HCT116 (cell line): ENCODE results near the gene SPDL1. TPM values are rescaled to one million over a fixed set of nuclear protein-coding genes. Genes with fewer than 3 reads are reported as not detected.

Experiments used
- ATAC-seq: fragments of 200-7000 bp; cut with Tn5 transposase; 2 replicates; pipeline ENCODE4 v1.9.1; 2020; ENCODE audit warnings: mild to moderate bottlenecking, moderate library complexity
- BruUV-seq: library from RNA; stranded (reverse); fragments of 400-500 nt; replicated peaks from 2 replicates; lab custom pipeline; 2021; lab: Mats Ljungman, UMichigan
- CTCF ChIA-PET: fragments of 300-600 bp; sonication (Branson Sonifier 250); formaldehyde crosslinking; loops from one replicate; lab custom pipeline; 2021; ENCODE audit warnings: antibody characterized with exemption; lab: Charles Lee
- POLR2A ChIA-PET: fragments of 300-600, 350-600 bp; sonication (Branson Sonifier 250); formaldehyde crosslinking; loops from one replicate; lab custom pipeline; 2021; ENCODE audit warnings: antibody characterized with exemption; lab: Charles Lee
- RAD21 ChIA-PET, 2 experiments: fragments of 300-600 bp; sonication (Branson Sonifier 250); formaldehyde crosslinking; loops; one replicate each; lab custom pipeline; 2023; ENCODE audit warnings: low total read pairs in 2 of 2; ENCODE audit not compliant: uncharacterized antibody in 2 of 2, unreplicated experiment in 2 of 2, low non-redundant PET in 1 of 2; lab: Charles Lee
- DNase-seq: peaks from one replicate; pipeline ENCODE4 v3.0.0-alpha.2; 2010; ENCODE audit warnings: low read depth, low spot score
- H2AFZ ChIP-seq: fragments of 200-600 bp; shearing (Covaris generic), sonication (generic); 2 replicates; pipeline ENCODE4 v1.6.1; 2017; ENCODE audit warnings: low read depth, mixed run types, mixed read lengths, antibody characterized with exemption, low read length; ENCODE audit not compliant: poor library complexity, severe bottlenecking
- H3K27ac ChIP-seq: 2 replicates; pipeline ENCODE4 v1.5.1; 2012; ENCODE audit warnings: low read depth, low read length
- H3K27me3 ChIP-seq: fragments of 200-600 bp; sonication (generic); 2 replicates; pipeline ENCODE4 v1.6.1; 2016; ENCODE audit warnings: mixed run types, low read length, mixed read lengths; ENCODE audit not compliant: insufficient read depth
- H3K36me3 ChIP-seq, 2 experiments: fragments of 200-500 bp in 1 of 2; fragments of 200-600 bp in 1 of 2; sonication (Bioruptor generic) in 1 of 2; sonication (generic) in 1 of 2; 2 replicates each; pipeline versions ENCODE4 v1.5.1 to v1.6.1; 2014 to 2016; ENCODE audit warnings: low read length in 2 of 2, inconsistent platforms in 1 of 2, mixed read lengths in 1 of 2, mixed run types in 1 of 2; ENCODE audit not compliant: insufficient read depth in 2 of 2, control insufficient read depth in 1 of 2
- H3K4me1 ChIP-seq, 2 experiments: fragments of 200-600 bp in 1 of 2; sonication (generic) in 1 of 2; 2 replicates each; pipeline versions ENCODE4 v1.5.1 to v1.6.1; 2012 to 2017; ENCODE audit warnings: low read length in 2 of 2, inconsistent platforms in 1 of 2, mild to moderate bottlenecking in 1 of 2, mixed read lengths in 1 of 2, mixed run types in 1 of 2, moderate library complexity in 1 of 2; ENCODE audit not compliant: insufficient read depth in 2 of 2, control insufficient read depth in 1 of 2
- H3K4me2 ChIP-seq: fragments of 200-600 bp; sonication (generic); 2 replicates; pipeline ENCODE4 v1.6.1; 2017; ENCODE audit warnings: mixed run types, low read length, mixed read lengths
- H3K4me3 ChIP-seq, 2 experiments: fragments of 200-600 bp in 1 of 2; sonication (generic) in 1 of 2; replicated peaks in 1 of 2; 2 replicates each; pipeline ENCODE4 v1.5.1; 2011 to 2016; ENCODE audit warnings: low read length in 2 of 2, control low read depth in 1 of 2, low read depth in 1 of 2, mild to moderate bottlenecking in 1 of 2, mixed read lengths in 1 of 2, mixed run types in 1 of 2
- H3K79me2 ChIP-seq: fragments of 200-600 bp; sonication (generic); 2 replicates; pipeline ENCODE4 v1.6.1; 2017; ENCODE audit warnings: mild to moderate bottlenecking, mixed run types, low read length, moderate library complexity, mixed read lengths; ENCODE audit not compliant: insufficient read depth
- H3K9ac ChIP-seq: fragments of 200-600 bp; sonication (generic); 2 replicates; pipeline ENCODE4 v1.6.1; 2016; ENCODE audit warnings: low read length, mixed read lengths
- H3K9me2 ChIP-seq: fragments of 200-600 bp; sonication (generic), shearing (Covaris generic); 2 replicates; pipeline ENCODE4 v1.6.1; 2017; ENCODE audit warnings: mixed run types, mild to moderate bottlenecking, moderate library complexity; ENCODE audit not compliant: insufficient read depth
- H3K9me3 ChIP-seq, 2 experiments: fragments of 200-500 bp in 1 of 2; fragments of 200-600 bp in 1 of 2; sonication (Bioruptor generic) in 1 of 2; sonication (generic) in 1 of 2; 2 replicates each; pipeline ENCODE4 v1.6.1; 2014 to 2017; ENCODE audit warnings: low read length in 2 of 2, mixed read lengths in 2 of 2, inconsistent platforms in 1 of 2, low read depth in 1 of 2, mild to moderate bottlenecking in 1 of 2, mixed run types in 1 of 2, moderate library complexity in 1 of 2; ENCODE audit not compliant: control insufficient read depth in 1 of 2, insufficient read depth in 1 of 2
- H4K20me1 ChIP-seq: fragments of 200-600 bp; sonication (generic), shearing (Covaris generic); 2 replicates; pipeline ENCODE4 v1.6.1; 2017; ENCODE audit warnings: mixed run types, mild to moderate bottlenecking, moderate library complexity; ENCODE audit not compliant: insufficient read depth
- ATF3 ChIP-seq: IDR thresholded peaks from 2 replicates; pipeline ENCODE4 v1.6.1; 2012
- CBX3 ChIP-seq: IDR thresholded peaks from 2 replicates; pipeline ENCODE4 v1.6.1; 2012; ENCODE audit warnings: low read depth
- CEBPB ChIP-seq: IDR thresholded peaks from 2 replicates; pipeline ENCODE4 v1.6.1; 2012; ENCODE audit warnings: low read depth
- EGR1 ChIP-seq: IDR thresholded peaks from 2 replicates; pipeline ENCODE4 v1.6.1; 2012; ENCODE audit warnings: low read depth
- ELF1 ChIP-seq: IDR thresholded peaks from 2 replicates; pipeline ENCODE4 v1.6.1; 2012; ENCODE audit warnings: low read depth, borderline replicate concordance
- EZH2phosphoT487 ChIP-seq: fragments of 200-600 bp; IDR thresholded peaks from 2 replicates; pipeline ENCODE4 v1.6.1; 2018; ENCODE audit warnings: antibody characterized with exemption, borderline replicate concordance
- FOSL1 ChIP-seq: IDR thresholded peaks from 2 replicates; pipeline ENCODE4 v1.6.1; 2012; ENCODE audit warnings: low read depth
- JUND ChIP-seq: IDR thresholded peaks from 2 replicates; pipeline ENCODE4 v1.6.1; 2012
- POLR2AphosphoS5 ChIP-seq: IDR thresholded peaks from 2 replicates; pipeline ENCODE4 v1.6.1; 2011; ENCODE audit warnings: mild to moderate bottlenecking, low read depth, low read length, moderate library complexity
- RAD21 ChIP-seq: IDR thresholded peaks from 2 replicates; pipeline ENCODE4 v1.6.1; 2012; ENCODE audit warnings: low read depth, mild to moderate bottlenecking
- REST ChIP-seq: IDR thresholded peaks from 2 replicates; pipeline ENCODE4 v1.6.1; 2012; ENCODE audit warnings: low read depth
- SIN3A ChIP-seq: IDR thresholded peaks from 2 replicates; pipeline ENCODE4 v1.6.1; 2012; ENCODE audit warnings: low read depth
- SRF ChIP-seq: IDR thresholded peaks from 2 replicates; pipeline ENCODE4 v1.6.1; 2012; ENCODE audit warnings: low read depth
- ZBTB33 ChIP-seq: IDR thresholded peaks from 2 replicates; pipeline ENCODE4 v1.6.1; 2011; ENCODE audit warnings: mild to moderate bottlenecking, low read length, moderate library complexity; ENCODE audit not compliant: insufficient replicate concordance; ENCODE audit errors: extremely low read depth
- intact Hi-C: fragments of 100-400 bp; cut with micrococcal nuclease; formaldehyde crosslinking; loops from 2 replicates; pipeline ENCODE4 v1.10.0; 2022
- total RNA-seq: library from RNA; stranded (reverse); gene quantifications from one replicate; pipeline ENCODE4 v1.2.1, GENCODE V29; 2021; ENCODE audit not compliant: unreplicated experiment

SPDL1 gene
- total RNA-seq, 1 experiment from 2014 or later: 28.5 TPM

GRCh38 chr5:169637549-169638121 lies 54.1 kb downstream of the SPDL1 start (continued):
- TF ChIP-seq ZBTB33 (no peak), POLR2AphosphoS5 (no peak), ELF1 (no peak), SRF (no peak), CEBPB (no peak), RAD21 (no peak), EGR1 (no peak), ATF3 (no peak), CBX3 (no peak), JUND (no peak)

- Histone ChIP-seq H3K79me2 (no peaks in the 10 kb centered on the region), H3K36me3 (no peaks in the 10 kb centered on the region), H3K9me3 (no peaks in the 10 kb centered on the region), H4K20me1 (no peaks in the 10 kb centered on the region), H3K27me3 (peaks cover 10% of the 10 kb centered on the region), H3K4me3 (no peak overlapping the region), H3K9ac (no peak overlapping the region), H3K27ac (no peak overlapping the region), H3K4me2 (no peak overlapping the region), H3K9me2 (no peaks in the 10 kb centered on the region), H3K4me1 (no peaks in the 10 kb centered on the region), H2AFZ (no peak overlapping the region)
- no peak for ATAC-seq
- BruUV-seq: no TSS peak
- ChIA-PET CTCF (no interaction called here), POLR2A (no interaction called here), RAD21 (no interaction called here)
- intact Hi-C loops: no loop called here
- TF ChIP-seq CBX3 (no peak), SIN3A (no peak), REST (peak; percentile 34), EZH2phosphoT487 (no peak), FOSL1 (no peak)
- DNase-seq: no peak
These were observed 57.7 kb downstream of the SPDL1 start for GRCh38 chr5:169641253-169641652.
